Measurements from ENCODE around the gene NT5DC1.

NT5DC1 gene

GRCh38 chr6:116248577-116248976 is 147.9 kb downstream of the NT5DC1 start:
- no peak for DNase-seq

GRCh38 chr6:116251568-116252384 is 151.1 kb downstream of the NT5DC1 start:
- DNase-seq: no peak

GRCh38 chr6:116253188-116253504 is 152.5 kb downstream of the NT5DC1 start:
- no peak for DNase-seq

GRCh38 chr6:116253505-116254296 is 153.0 kb downstream of the NT5DC1 start, which contains the start of gene TSPYL4:
Gene TSPYL4, minus strand, starts transcription at chr6:116254075. Its CDS starts 67 bp downstream, at chr6:116254008.
- DNase-seq: peak; percentile 92

- no peak for DNase-seq
Observed at GRCh38 chr6:116254297-116255056, 153.8 kb downstream of the NT5DC1 start.

- DNase-seq: no peak
Observed at GRCh38 chr6:116255246-116255800, 154.7 kb downstream of the NT5DC1 start.

GRCh38 chr6:116256694-116257093 is 156.0 kb downstream of the NT5DC1 start:
- DNase-seq: no peak

- no peak for DNase-seq
Observed at GRCh38 chr6:116258520-116258919, 157.9 kb downstream of the NT5DC1 start.

GRCh38 chr6:116263353-116263752 is 162.7 kb downstream of the NT5DC1 start:
- no peak for DNase-seq

- DNase-seq: no peak
Observed at GRCh38 chr6:116265041-116265829, 164.6 kb downstream of the NT5DC1 start.

GRCh38 chr6:116266803-116267202 is 166.2 kb downstream of the NT5DC1 start:
- DNase-seq: no peak

- no peak for DNase-seq
Observed at GRCh38 chr6:116267836-116268588, 167.4 kb downstream of the NT5DC1 start.

- DNase-seq: no peak
Observed at GRCh38 chr6:116268589-116269293, 168.1 kb downstream of the NT5DC1 start.

- DNase-seq: no peak
Observed at GRCh38 chr6:116271149-116271708, 170.6 kb downstream of the NT5DC1 start.

GRCh38 chr6:116277124-116277523 is 176.5 kb downstream of the NT5DC1 start:
- DNase-seq: no peak

GRCh38 chr6:116278481-116278829 is 177.8 kb downstream of the NT5DC1 start:
- DNase-seq: no peak

GRCh38 chr6:116278854-116279231 is 178.2 kb downstream of the NT5DC1 start:
- peak; percentile 4 for DNase-seq

GRCh38 chr6:116279232-116280160 is 178.8 kb downstream of the NT5DC1 start, which contains the start of gene TSPYL1:
Gene TSPYL1, minus strand, starts transcription at chr6:116279930. Its CDS starts 100 bp downstream, at chr6:116279830.
- peak; percentile 91 for DNase-seq

Measured in T-helper 9 cell (primary cell).